GM19324 (cell line): ENCODE measurements around the gene NPHP1.
"Not testable (repeated sequence)": the region's sequence is repeated elsewhere in the genome, so short reads cannot be mapped to it uniquely, and the experiment has no call there.

Experiments used
- ATAC-seq: cut with Tn5 transposase; IDR thresholded peaks from one replicate; pipeline ENCODE4 v1.9.1; 2021; ENCODE audit warnings: mild to moderate bottlenecking, moderate library complexity; ENCODE audit not compliant: unreplicated experiment, low FRiP score

The NPHP1 gene

DNA sequence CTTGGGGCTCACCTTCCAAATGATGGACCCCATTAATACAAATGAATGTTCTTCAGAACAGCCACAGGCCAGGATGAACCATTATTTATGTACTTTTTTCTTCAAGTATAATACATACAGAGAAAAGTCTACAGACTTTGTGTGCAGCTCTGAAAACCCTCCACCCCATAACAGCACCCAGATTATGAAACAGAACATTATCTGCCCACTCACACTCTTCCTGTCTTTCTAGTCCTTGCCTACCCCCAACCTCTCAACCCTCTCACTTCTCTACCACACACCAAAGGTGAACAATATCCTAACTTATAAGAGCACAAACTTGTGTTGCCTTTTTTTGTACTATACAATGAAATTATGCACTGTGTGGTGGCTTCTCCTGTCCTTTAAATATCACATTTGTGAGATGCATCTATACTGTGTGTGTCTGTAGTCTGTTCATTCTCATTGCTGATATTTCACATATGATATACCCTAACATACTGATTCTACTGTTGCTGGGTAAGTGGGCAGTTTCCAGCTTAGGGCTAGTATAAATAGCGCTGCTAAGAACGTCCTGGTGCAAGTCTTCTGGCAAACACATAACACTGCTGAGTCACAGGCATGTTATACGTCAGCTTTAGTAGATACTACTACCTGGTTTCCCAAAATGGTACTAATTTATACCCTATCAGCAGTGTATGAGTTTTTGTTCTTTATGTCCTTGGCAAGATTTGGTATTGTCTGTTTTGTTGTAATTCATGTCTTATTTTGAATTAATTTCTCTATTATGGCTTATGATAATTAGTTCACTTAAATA lies 1.0 kb upstream of the NPHP1 start:
- no peak for ATAC-seq

DNA sequence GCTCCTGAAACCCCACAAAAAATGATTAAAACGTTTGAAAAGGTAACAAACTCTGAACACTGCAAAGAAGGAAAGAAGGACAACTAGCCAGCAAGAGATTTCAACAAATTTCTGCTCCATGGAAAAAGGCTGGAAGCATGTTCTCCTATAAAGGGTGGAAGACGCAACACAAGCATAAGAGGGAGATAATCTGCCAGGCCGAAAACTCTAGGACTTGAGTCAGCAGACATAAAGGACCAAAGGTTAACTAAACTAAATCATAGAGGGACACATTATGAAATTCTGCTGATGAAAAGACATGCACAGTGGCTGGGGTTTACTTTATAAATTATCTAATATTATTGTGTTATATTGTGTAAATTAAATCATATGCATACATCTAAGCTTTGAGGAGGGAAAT lies 6.8 kb downstream of the NPHP1 start:
- ATAC-seq: no peak

GRCh38 chr2:110197452-110197851 lies 7.4 kb downstream of the NPHP1 start:
- ATAC-seq: no peak

DNA sequence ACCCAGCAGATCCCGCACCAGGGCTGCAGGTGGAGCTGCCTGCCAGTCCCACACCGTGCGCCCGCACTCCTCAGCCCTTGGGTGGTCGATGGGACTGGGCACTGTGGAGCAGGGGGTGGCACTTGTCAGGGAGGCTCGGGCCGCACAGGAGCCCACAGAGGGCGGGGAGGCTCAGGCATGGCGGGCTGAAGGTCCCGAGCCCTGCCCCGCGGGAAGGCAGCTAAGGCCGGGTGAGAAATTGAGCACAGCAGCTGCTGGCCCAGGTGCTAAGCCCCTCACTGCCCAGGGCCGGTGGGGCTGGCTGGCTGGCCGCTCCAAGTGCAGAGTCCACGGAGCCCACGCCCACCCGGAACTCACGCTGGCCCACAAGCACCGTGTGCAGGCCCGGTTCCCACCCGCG lies 14.6 kb downstream of the NPHP1 start:
- not testable (repeated sequence) for ATAC-seq

- no peak for ATAC-seq
These were observed 22.4 kb downstream of the NPHP1 start for GRCh38 chr2:110182449-110182848.

- ATAC-seq: no peak
These were observed 24.8 kb downstream of the NPHP1 start for GRCh38 chr2:110180036-110180435.

- ATAC-seq: no peak
These were observed 31.3 kb downstream of the NPHP1 start for GRCh38 chr2:110173523-110173922.

GRCh38 chr2:110172506-110172905 lies 32.3 kb downstream of the NPHP1 start:
- ATAC-seq: no peak

- ATAC-seq: no peak
These were observed 34.7 kb downstream of the NPHP1 start for GRCh38 chr2:110170102-110170501.

DNA sequence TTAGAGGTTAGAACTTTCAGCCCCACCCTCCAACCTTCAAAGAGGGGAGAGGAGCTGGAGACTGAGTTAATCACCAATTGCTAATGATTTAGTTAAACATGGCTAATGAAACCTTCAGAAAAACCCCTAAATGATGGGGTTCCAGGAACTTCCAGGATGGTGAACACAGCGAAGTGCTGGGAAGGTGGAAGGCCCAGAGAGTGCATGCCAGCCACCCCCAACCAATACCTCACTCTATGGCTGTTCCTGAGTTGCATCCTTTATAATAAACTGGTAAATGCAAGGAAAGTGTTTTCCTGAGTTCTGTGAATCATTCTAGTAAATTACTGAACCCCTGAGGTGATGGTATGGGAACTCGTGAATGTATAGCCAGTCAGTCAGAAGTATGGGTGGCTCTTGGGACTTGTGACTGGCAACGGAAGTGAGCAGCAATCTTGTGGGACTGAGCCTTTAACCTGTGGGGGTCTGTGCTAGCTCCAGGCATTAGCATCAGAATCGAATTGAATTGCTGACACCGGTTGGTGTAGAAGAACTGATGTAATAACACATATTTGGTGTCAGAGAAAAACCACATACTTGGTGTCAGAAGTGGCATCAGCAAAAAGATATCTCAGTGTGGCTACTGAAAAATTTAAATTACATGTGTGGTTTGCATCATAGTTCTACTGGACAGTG lies 37.4 kb downstream of the NPHP1 start:
- ATAC-seq: no peak

DNA sequence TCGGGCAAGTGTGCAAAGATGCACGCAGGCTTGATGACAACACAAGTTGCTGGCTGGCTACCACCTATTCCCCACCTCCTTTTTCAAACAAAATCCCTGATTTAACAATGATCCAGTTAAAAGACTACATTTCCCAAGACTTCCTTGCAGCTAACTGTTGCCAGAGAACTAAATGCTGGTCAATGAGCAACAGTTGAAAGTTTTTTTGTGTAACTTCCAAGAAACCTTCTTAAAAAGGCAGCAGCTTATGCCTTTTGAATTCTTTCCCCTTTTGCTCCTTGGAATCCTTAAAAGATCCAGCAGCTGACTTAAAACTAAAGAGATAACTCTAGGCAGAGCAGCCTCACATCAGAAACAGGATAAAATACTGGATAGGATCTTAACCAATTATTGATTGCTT lies 38.5 kb downstream of the NPHP1 start:
- no peak for ATAC-seq

DNA sequence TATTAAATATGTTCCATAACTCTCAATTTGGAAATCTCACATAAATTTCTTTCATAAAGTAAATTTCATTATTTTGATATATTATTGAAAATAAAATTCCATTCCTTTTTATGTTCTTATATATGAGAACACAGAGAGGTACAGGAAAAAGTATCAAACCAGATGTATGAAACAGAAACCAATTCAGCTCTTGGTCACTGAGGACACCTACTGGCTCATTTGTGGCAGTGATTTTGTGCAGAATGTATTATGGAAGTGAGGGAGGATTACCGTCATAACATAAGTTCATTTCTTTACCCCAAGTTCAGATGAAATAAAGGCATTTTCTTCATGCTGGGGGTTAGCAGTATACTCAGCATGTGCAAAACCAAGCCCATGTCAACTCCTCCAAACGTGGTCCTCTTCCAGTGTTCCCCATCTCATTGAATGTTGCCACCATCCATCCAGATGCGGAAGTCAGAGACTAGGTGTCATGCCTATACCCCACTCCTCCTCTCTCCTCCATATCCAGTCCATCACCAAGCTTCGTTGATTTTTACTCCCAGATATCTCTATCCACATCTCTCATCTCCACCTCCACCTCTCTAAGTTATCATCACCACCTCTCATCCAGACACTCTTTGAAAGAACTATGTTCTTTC lies 47.5 kb downstream of the NPHP1 start:
- peak; percentile 72 for ATAC-seq

- ATAC-seq: not testable (repeated sequence)
These were observed 50.0 kb downstream of the NPHP1 start for GRCh38 chr2:110154828-110155227.

GRCh38 chr2:110154188-110154587 lies 50.6 kb downstream of the NPHP1 start:
- ATAC-seq: not testable (repeated sequence)

DNA sequence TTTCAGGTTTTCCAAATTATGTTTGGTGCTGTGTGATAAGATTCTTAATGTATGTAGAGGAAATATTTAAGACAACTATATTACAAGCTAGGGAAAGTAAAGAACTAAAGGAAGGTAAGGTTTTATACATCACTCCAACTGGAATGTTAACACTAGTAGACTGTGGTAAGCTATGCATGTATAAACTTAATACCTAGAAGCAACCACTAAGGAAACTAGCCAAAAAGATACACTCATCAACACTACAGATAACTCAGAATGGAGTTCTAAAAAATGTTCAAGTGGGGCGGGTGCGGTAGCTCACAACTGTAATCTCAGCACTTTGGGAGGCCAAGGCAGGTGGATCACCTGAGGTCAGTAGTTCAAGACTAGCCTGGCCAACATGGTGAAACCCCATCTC lies 51.4 kb downstream of the NPHP1 start:
- no peak for ATAC-seq

- no peak for ATAC-seq
These were observed 51.9 kb downstream of the NPHP1 start for GRCh38 chr2:110152943-110153342.

DNA sequence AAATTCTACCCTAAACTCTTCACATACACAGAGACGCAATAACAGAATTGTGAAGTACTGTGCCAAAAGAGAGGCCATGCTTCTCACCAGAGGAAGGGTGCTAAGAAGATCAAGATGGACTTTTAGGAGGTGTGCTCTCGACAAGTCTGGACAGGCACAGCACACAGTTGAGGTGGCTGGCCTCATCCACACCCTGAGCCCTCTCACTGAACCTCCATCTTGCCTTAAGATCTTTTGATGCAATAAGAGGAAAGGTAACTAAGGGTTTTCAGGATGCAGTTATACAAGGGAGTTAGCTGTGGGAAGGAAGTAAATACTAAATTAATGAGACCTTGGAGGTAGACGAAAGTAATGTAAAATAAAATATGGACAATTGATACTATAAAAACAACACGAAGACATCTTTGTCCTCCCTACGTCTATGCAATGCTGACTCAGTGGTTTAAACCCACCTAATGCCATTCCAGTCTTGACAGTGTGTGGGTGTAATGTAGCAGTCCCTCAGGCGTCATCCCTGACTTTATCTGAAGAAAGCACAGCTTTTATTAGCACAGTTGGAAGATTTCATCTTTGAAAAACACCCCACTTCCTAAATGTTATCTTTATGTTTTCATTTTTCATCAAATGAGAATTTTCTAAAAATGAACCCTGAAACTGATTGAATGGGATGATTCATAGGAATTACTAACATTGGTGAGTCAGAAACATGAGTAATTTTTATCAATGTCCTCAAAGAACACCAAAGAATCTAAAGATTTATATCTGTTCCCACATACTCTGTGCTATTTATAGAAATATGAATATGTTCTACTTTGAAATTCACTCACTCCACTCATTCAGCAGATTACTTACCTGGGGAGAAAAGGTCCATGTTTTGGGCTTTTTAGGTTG lies 55.2 kb downstream of the NPHP1 start:
- no peak for ATAC-seq

DNA sequence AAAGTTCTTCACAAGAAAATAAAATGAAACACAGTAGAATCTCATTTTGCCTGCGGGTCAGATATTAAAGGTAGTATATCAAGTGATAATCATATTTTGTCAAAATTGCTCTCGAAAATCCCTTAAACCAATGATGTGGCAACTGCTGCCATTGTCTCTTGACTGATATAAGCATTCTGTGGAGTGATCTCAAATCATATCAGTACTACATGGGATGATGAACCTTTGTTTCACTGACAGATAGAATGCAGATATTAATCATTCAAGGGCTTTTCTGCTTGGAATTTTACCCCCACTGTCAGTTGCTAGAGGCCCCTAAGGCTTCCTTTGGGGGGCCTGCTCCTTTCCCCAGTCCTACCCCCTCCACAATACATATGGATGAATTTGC lies 57.9 kb downstream of the NPHP1 start:
- no peak for ATAC-seq

DNA sequence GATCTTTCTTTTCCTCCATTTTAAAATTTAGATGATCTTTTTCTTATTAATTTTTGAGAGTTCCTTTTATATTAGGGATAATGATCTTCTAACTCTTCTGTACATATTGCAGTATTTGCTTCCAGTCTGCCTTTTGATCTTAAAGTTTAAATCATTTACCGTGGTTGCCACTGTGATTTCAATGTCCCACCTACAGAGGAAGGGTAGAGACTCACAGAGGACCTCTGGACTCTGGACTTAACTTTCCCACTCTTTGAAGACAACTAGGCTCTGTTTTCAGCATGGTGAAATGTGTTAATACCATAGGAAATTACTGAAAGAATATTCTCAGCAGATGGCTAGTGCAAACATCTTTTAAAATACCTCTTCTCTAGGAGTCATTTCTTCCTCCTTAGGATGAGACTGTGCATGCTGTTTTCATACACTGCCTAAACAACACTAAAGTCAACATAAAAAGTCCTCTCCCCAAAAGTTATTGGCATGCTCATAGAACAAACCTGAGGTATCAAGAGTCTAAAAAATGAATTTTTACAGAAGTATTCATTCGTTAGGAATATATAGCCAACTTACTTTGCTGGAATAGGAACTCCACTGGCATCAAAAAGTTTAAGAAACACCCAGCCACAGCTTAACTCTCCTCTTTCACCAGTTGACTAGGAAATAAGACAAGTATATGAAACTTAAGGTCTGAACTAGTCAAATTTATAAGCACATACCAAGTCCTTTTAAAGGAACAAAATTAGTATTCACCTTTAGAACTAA lies 58.4 kb downstream of the NPHP1 start:
- no peak for ATAC-seq

GRCh38 chr2:110143982-110144381 lies 60.8 kb downstream of the NPHP1 start:
- no peak for ATAC-seq
